H9 (cell line): Measurements from ENCODE around the gene ITGAX. TPM values are rescaled to one million over a fixed set of nuclear protein-coding genes. Genes with fewer than 3 reads are reported as not detected.

Experiments
- DNase-seq: peaks from one replicate; pipeline ENCODE4 v3.0.0-alpha.2; 2017
- H2AFZ ChIP-seq: one replicate; pipeline ENCODE4 v1.6.1; 2013; ENCODE audit warnings: mild to moderate bottlenecking, low read length, control low read depth, moderate library complexity
- H2AK5ac ChIP-seq: 2 replicates; pipeline ENCODE4 v1.6.1; 2013; ENCODE audit warnings: low read length, control low read depth, mixed read lengths; ENCODE audit not compliant: insufficient read length
- H2BK120ac ChIP-seq: one replicate; pipeline ENCODE4 v1.6.1; 2013; ENCODE audit warnings: low read depth, mild to moderate bottlenecking, low read length, control low read depth, inconsistent platforms; ENCODE audit not compliant: poor library complexity, severe bottlenecking
- H2BK12ac ChIP-seq: 2 replicates; pipeline ENCODE4 v1.6.1; 2013; ENCODE audit warnings: low read length, control low read depth, mixed read lengths, low read depth; ENCODE audit not compliant: insufficient read length
- H2BK15ac ChIP-seq: 2 replicates; pipeline ENCODE4 v1.6.1; 2013; ENCODE audit warnings: low read depth, low read length, control low read depth
- H2BK20ac ChIP-seq: one replicate; pipeline ENCODE4 v1.6.1; 2013; ENCODE audit warnings: low read depth, mild to moderate bottlenecking, low read length, control low read depth, inconsistent platforms; ENCODE audit not compliant: poor library complexity, severe bottlenecking
- H2BK5ac ChIP-seq: 2 replicates; pipeline ENCODE4 v1.6.1; 2013; ENCODE audit warnings: low read length, control low read depth, mixed read lengths; ENCODE audit not compliant: insufficient read length
- H3K14ac ChIP-seq: 2 replicates; pipeline ENCODE4 v1.6.1; 2013; ENCODE audit warnings: low read length, control low read depth; ENCODE audit not compliant: insufficient read depth
- H3K18ac ChIP-seq: 2 replicates; pipeline ENCODE4 v1.6.1; 2013; ENCODE audit warnings: low read depth, mild to moderate bottlenecking, mixed read lengths, low read length, control low read depth; ENCODE audit not compliant: insufficient read length
- H3K23ac ChIP-seq: 2 replicates; pipeline ENCODE4 v1.6.1; 2013; ENCODE audit warnings: low read length, control low read depth, mixed read lengths, low read depth; ENCODE audit not compliant: insufficient read length
- H3K23me2 ChIP-seq: 2 replicates; pipeline ENCODE4 v1.6.1; 2013; ENCODE audit warnings: low read depth, mild to moderate bottlenecking, mixed read lengths, low read length, control low read depth; ENCODE audit not compliant: insufficient read length, poor library complexity, severe bottlenecking
- H3K27ac ChIP-seq: 2 replicates; pipeline ENCODE4 v1.5.1; 2013; ENCODE audit warnings: low read length, control low read depth, mixed read lengths, low read depth; ENCODE audit not compliant: insufficient read length
- H3K27me3 ChIP-seq: 2 replicates; pipeline ENCODE4 v1.6.1; 2013; ENCODE audit warnings: low read length, control low read depth, inconsistent platforms; ENCODE audit not compliant: insufficient read depth
- H3K4ac ChIP-seq: 2 replicates; pipeline ENCODE4 v1.6.1; 2013; ENCODE audit warnings: low read depth, mild to moderate bottlenecking, control low read depth, inconsistent platforms, low read length, moderate library complexity
- H3K4me1 ChIP-seq: 2 replicates; pipeline ENCODE4 v1.6.1; 2013; ENCODE audit warnings: low read length, control low read depth, inconsistent platforms; ENCODE audit not compliant: insufficient read depth
- H3K4me2 ChIP-seq: 2 replicates; pipeline ENCODE4 v1.6.1; 2013; ENCODE audit warnings: low read length, control low read depth, mixed read lengths; ENCODE audit not compliant: insufficient read length, insufficient read depth
- H3K56ac ChIP-seq: 2 replicates; pipeline ENCODE4 v1.6.1; 2013; ENCODE audit warnings: low read depth, mild to moderate bottlenecking, mixed read lengths, low read length, control low read depth; ENCODE audit not compliant: insufficient read length
- H3K79me1 ChIP-seq: 2 replicates; pipeline ENCODE4 v1.6.1; 2013; ENCODE audit warnings: low read depth, mild to moderate bottlenecking, moderate library complexity, low read length, control low read depth, inconsistent platforms; ENCODE audit not compliant: insufficient read depth, poor library complexity, severe bottlenecking
- H3K79me2 ChIP-seq: 2 replicates; pipeline ENCODE4 v1.6.1; 2013; ENCODE audit warnings: low read length, control low read depth, inconsistent platforms; ENCODE audit not compliant: insufficient read depth
- H3K9ac ChIP-seq: 2 replicates; pipeline ENCODE4 v1.6.1; 2013; ENCODE audit warnings: low read length, control low read depth, mixed read lengths; ENCODE audit not compliant: insufficient read length; ENCODE audit errors: extremely low read depth
- H3K9me3 ChIP-seq: one replicate; pipeline ENCODE4 v1.6.1; 2013; ENCODE audit warnings: low read depth, low read length, inconsistent platforms; ENCODE audit not compliant: control insufficient read depth
- H3T11ph ChIP-seq: one replicate; pipeline ENCODE4 v1.6.1; 2013; ENCODE audit warnings: mild to moderate bottlenecking, low read length, control low read depth, inconsistent platforms
- H4K20me1 ChIP-seq: one replicate; pipeline ENCODE4 v1.6.1; 2013; ENCODE audit not compliant: control insufficient read depth, insufficient read length, insufficient read depth
- H4K5ac ChIP-seq: 2 replicates; pipeline ENCODE4 v1.6.1; 2013; ENCODE audit warnings: low read depth, mild to moderate bottlenecking, mixed read lengths, low read length, control low read depth; ENCODE audit not compliant: insufficient read length
- H4K8ac ChIP-seq: replicated peaks from 2 replicates; pipeline ENCODE4 v1.6.1; 2013; ENCODE audit warnings: low read length, control low read depth, mixed read lengths, low read depth; ENCODE audit not compliant: insufficient read length
- H4K91ac ChIP-seq: 2 replicates; pipeline ENCODE4 v1.6.1; 2013; ENCODE audit warnings: low read depth, mild to moderate bottlenecking, moderate library complexity, mixed read lengths, low read length, control low read depth; ENCODE audit not compliant: insufficient read length
- H3K27ac Mint-ChIP-seq, 3 experiments: 2 replicates in 2 of 3; 3 replicates in 1 of 3; pipeline ENCODE4 v1.8.0; 2020 to 2021; ENCODE audit warnings: mixed read lengths in 3 of 3, mild to moderate bottlenecking in 1 of 3, moderate library complexity in 1 of 3
- H3K27me3 Mint-ChIP-seq: 2 replicates; pipeline ENCODE4 v1.8.0; 2021; ENCODE audit warnings: low read depth, mild to moderate bottlenecking, moderate library complexity, mixed read lengths
- H3K36me3 Mint-ChIP-seq, 3 experiments: 2 replicates in 2 of 3; 3 replicates in 1 of 3; pipeline ENCODE4 v1.8.0; 2020 to 2021; ENCODE audit warnings: low read depth in 3 of 3, mixed read lengths in 3 of 3; ENCODE audit not compliant: insufficient read depth in 1 of 3
- H3K4me1 Mint-ChIP-seq, 2 experiments: 2 replicates each; pipeline ENCODE4 v1.8.0; 2020; ENCODE audit warnings: mixed read lengths in 2 of 2
- H3K4me3 Mint-ChIP-seq, 2 experiments: 2 replicates in 1 of 2; 3 replicates in 1 of 2; pipeline ENCODE4 v1.8.0; 2020 to 2021; ENCODE audit warnings: mild to moderate bottlenecking in 2 of 2, mixed read lengths in 2 of 2, moderate library complexity in 1 of 2
- H3K9me3 Mint-ChIP-seq, 2 experiments: 2 replicates in 1 of 2; 3 replicates in 1 of 2; pipeline ENCODE4 v1.8.0; 2020; ENCODE audit warnings: mild to moderate bottlenecking in 2 of 2, mixed read lengths in 2 of 2, moderate library complexity in 1 of 2
- WGBS: extraction: QIAGEN DNeasy Blood & Tissue Kit; methylation state at CpG from one replicate; pipeline ENCODE4 v1.1.7; 2013; ENCODE audit warnings: missing lambda C conversion rate, low lambda C conversion rate, mixed read lengths; ENCODE audit not compliant: insufficient read length; ENCODE audit errors: extremely low coverage; 5-methylcytosine and 5-hydroxymethylcytosine counted together
- total RNA-seq: library from RNA; stranded (reverse); gene quantifications from 2 replicates; pipeline ENCODE4 v1.2.1, GENCODE V29; 2021
- TF ChIP-seq, protein P1 (sequence below): fragments of 200-600 bp; sonication (generic); conservative IDR thresholded peaks from 3 replicates; pipeline ENCODE4 v1.8.0; 2021; ENCODE audit warnings: antibody characterized with exemption, mild to moderate bottlenecking

ITGAX gene
- total RNA-seq, 1 experiment from 2014 or later, result 0.28 TPM

GRCh38 chr16:31427441-31428278 lies 72.7 kb downstream of the ITGAX start:
- Histone ChIP-seq H2BK20ac (no peak overlapping the region), H2AFZ (no peak overlapping the region), H3K79me1 (no peaks in the 10 kb centered on the region), H2AK5ac (no peak overlapping the region), H3K4ac (no peak overlapping the region), H3K14ac (no peak overlapping the region), H3K18ac (no peak overlapping the region), H3K9me3 (no peaks in the 10 kb centered on the region), H3K27me3 (peaks cover 8% of the 10 kb centered on the region; the same call in 1 of the 2 replicates), H2BK15ac (no peak overlapping the region), H3K27ac (no peak overlapping the region), H3K9ac (no peak overlapping the region), H4K20me1 (no peaks in the 10 kb centered on the region), H2BK12ac (no peak overlapping the region), H2BK120ac (no peak overlapping the region), H3K79me2 (no peaks in the 10 kb centered on the region), H4K5ac (no peak overlapping the region), H2BK5ac (no peak overlapping the region), H3K4me2 (no peak overlapping the region), H3K56ac (no peak overlapping the region), H3T11ph (no peak overlapping the region), H3K23ac (no peak overlapping the region), H4K91ac (no peak overlapping the region), H3K4me1 (no peaks in the 10 kb centered on the region), H3K23me2 (no peaks in the 10 kb centered on the region), H4K8ac (no peak overlapping the region)
- Mint-ChIP-seq H3K27ac (no peak overlapping the region), H3K36me3 (no peaks in the 10 kb centered on the region), H3K4me3 (no peak overlapping the region), H3K4me1 (peaks cover 5 to 9% of the 10 kb centered on the region in 2 experiments; a peak in 3 of 4 replicates), H3K27me3 (peaks cover 15% of the 10 kb centered on the region), H3K9me3 (no peaks in the 10 kb centered on the region; a peak in 2 of 5 replicates)
- peak; percentile 45 for DNase-seq
- no CpG with 5 or more reads among the region's 83 CpGs for WGBS
- TF ChIP-seq, protein P1, sequence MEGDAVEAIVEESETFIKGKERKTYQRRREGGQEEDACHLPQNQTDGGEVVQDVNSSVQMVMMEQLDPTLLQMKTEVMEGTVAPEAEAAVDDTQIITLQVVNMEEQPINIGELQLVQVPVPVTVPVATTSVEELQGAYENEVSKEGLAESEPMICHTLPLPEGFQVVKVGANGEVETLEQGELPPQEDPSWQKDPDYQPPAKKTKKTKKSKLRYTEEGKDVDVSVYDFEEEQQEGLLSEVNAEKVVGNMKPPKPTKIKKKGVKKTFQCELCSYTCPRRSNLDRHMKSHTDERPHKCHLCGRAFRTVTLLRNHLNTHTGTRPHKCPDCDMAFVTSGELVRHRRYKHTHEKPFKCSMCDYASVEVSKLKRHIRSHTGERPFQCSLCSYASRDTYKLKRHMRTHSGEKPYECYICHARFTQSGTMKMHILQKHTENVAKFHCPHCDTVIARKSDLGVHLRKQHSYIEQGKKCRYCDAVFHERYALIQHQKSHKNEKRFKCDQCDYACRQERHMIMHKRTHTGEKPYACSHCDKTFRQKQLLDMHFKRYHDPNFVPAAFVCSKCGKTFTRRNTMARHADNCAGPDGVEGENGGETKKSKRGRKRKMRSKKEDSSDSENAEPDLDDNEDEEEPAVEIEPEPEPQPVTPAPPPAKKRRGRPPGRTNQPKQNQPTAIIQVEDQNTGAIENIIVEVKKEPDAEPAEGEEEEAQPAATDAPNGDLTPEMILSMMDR, result no peak
